ENCODE results near the gene PDCD2.

Gene PDCD2

GRCh38 chr6:170572704-170573466, 11.6 kb downstream of the PDCD2 start:
- no peaks in the 10 kb centered on the region for H3K4me1 ChIP-seq (ENCODE audit: control insufficient read depth, insufficient read depth, low read length)
- H3K27me3 ChIP-seq (ENCODE audit: control insufficient read depth, insufficient read depth, low read length): no peaks in the 10 kb centered on the region
- H3K27ac ChIP-seq (ENCODE audit: low read depth, low read length): no peak overlapping the region
- no peak overlapping the region for H3K9ac ChIP-seq (ENCODE audit: low read length)
- H3K36me3 ChIP-seq (ENCODE audit: control insufficient read depth, insufficient read depth, low read length): peaks cover 22% of the 10 kb centered on the region
- H3K4me3 ChIP-seq (ENCODE audit: low read length): no peak overlapping the region

GRCh38 chr6:170564936-170565530, 19.4 kb downstream of the PDCD2 start:
- no peaks in the 10 kb centered on the region for H3K27me3 ChIP-seq (ENCODE audit: control insufficient read depth, insufficient read depth, low read length)
- no peak overlapping the region for H3K4me3 ChIP-seq (ENCODE audit: low read length)
- H3K9ac ChIP-seq (ENCODE audit: low read length): no peak overlapping the region
- peaks cover 25% of the 10 kb centered on the region for H3K36me3 ChIP-seq (ENCODE audit: control insufficient read depth, insufficient read depth, low read length)
- H3K4me1 ChIP-seq (ENCODE audit: control insufficient read depth, insufficient read depth, low read length): no peaks in the 10 kb centered on the region
- no peak overlapping the region for H3K27ac ChIP-seq (ENCODE audit: low read depth, low read length)

- Histone ChIP-seq H3K36me3 (ENCODE audit: control insufficient read depth, insufficient read depth, low read length) (peaks cover 15% of the 10 kb centered on the region), H3K27ac (ENCODE audit: low read depth, low read length) (no peak overlapping the region)
These were observed 22.9 kb downstream of the PDCD2 start for GRCh38 chr6:170561555-170561954.

GRCh38 chr6:170555305-170555704, 29.1 kb downstream of the PDCD2 start:
- Histone ChIP-seq H3K4me3 (ENCODE audit: low read length) (peak overlapping the region; percentile 98), H3K27me3 (ENCODE audit: control insufficient read depth, insufficient read depth, low read length) (no peaks in the 10 kb centered on the region), H3K27ac (ENCODE audit: low read depth, low read length) (no peak overlapping the region), H3K36me3 (ENCODE audit: control insufficient read depth, insufficient read depth, low read length) (no peaks in the 10 kb centered on the region), H3K9ac (ENCODE audit: low read length) (no peak overlapping the region), H3K4me1 (ENCODE audit: control insufficient read depth, insufficient read depth, low read length) (peaks cover 13% of the 10 kb centered on the region)

More at GRCh38 chr6:170561555-170561954, 22.9 kb downstream of the PDCD2 start:
- Histone ChIP-seq H3K4me3 (ENCODE audit: low read length) (no peak overlapping the region), H3K9ac (ENCODE audit: low read length) (no peak overlapping the region), H3K4me1 (ENCODE audit: control insufficient read depth, insufficient read depth, low read length) (no peaks in the 10 kb centered on the region), H3K27me3 (ENCODE audit: control insufficient read depth, insufficient read depth, low read length) (no peaks in the 10 kb centered on the region)

GRCh38 chr6:170554796-170555137, 29.7 kb downstream of the PDCD2 start:
- Histone ChIP-seq H3K36me3 (ENCODE audit: control insufficient read depth, insufficient read depth, low read length) (no peaks in the 10 kb centered on the region), H3K27me3 (ENCODE audit: control insufficient read depth, insufficient read depth, low read length) (no peaks in the 10 kb centered on the region), H3K27ac (ENCODE audit: low read depth, low read length) (peak overlapping the region; percentile 85), H3K4me1 (ENCODE audit: control insufficient read depth, insufficient read depth, low read length) (peaks cover 13% of the 10 kb centered on the region), H3K9ac (ENCODE audit: low read length) (peak overlapping the region; percentile 81), H3K4me3 (ENCODE audit: low read length) (peak overlapping the region; percentile 98)

GRCh38 chr6:170554013-170554795, 30.2 kb downstream of the PDCD2 start, which contains the start of gene TBP:
TSS of gene TBP (plus strand) at chr6:170554369. CDS start at chr6:170557030, 2,661 bp downstream.
- H3K9ac ChIP-seq (ENCODE audit: low read length): peak within 1 kb of the TSS; percentile 81
- H3K4me3 ChIP-seq (ENCODE audit: low read length): peak within 1 kb of the TSS; percentile 98
- H3K27ac ChIP-seq (ENCODE audit: low read depth, low read length): peak within 1 kb of the TSS; percentile 94
- H3K4me1 ChIP-seq (ENCODE audit: control insufficient read depth, insufficient read depth, low read length): peaks cover 13% of the 10 kb centered on the region
- no peaks in the 10 kb centered on the region for H3K36me3 ChIP-seq (ENCODE audit: control insufficient read depth, insufficient read depth, low read length)
- H3K27me3 ChIP-seq (ENCODE audit: control insufficient read depth, insufficient read depth, low read length): no peaks in the 10 kb centered on the region

GRCh38 chr6:170553534-170554012, 30.9 kb downstream of the PDCD2 start:
- H3K4me1 ChIP-seq (ENCODE audit: control insufficient read depth, insufficient read depth, low read length): peaks cover 13% of the 10 kb centered on the region
- peak overlapping the region; percentile 94 for H3K27ac ChIP-seq (ENCODE audit: low read depth, low read length)

GRCh38 chr6:170552765-170553533, 31.5 kb downstream of the PDCD2 start, which contains the start of gene PSMB1:
TSS of gene PSMB1 (minus strand) at chr6:170553307. CDS start at chr6:170553242, 65 bp downstream.
- Histone ChIP-seq H3K36me3 (ENCODE audit: control insufficient read depth, insufficient read depth, low read length) (peaks cover 4% of the 10 kb centered on the region), H3K27me3 (ENCODE audit: control insufficient read depth, insufficient read depth, low read length) (no peaks in the 10 kb centered on the region), H3K9ac (ENCODE audit: low read length) (peak within 1 kb of the TSS; percentile 87), H3K4me3 (ENCODE audit: low read length) (peak within 1 kb of the TSS; percentile 93), H3K4me1 (ENCODE audit: control insufficient read depth, insufficient read depth, low read length) (peaks cover 13% of the 10 kb centered on the region), H3K27ac (ENCODE audit: low read depth, low read length) (peak within 1 kb of the TSS; percentile 94)

More at GRCh38 chr6:170553534-170554012, 30.9 kb downstream of the PDCD2 start:
- no peaks in the 10 kb centered on the region for H3K27me3 ChIP-seq (ENCODE audit: control insufficient read depth, insufficient read depth, low read length)
- H3K36me3 ChIP-seq (ENCODE audit: control insufficient read depth, insufficient read depth, low read length): peaks cover under 1% of the 10 kb centered on the region
- peak overlapping the region; percentile 93 for H3K4me3 ChIP-seq (ENCODE audit: low read length)
- H3K9ac ChIP-seq (ENCODE audit: low read length): no peak overlapping the region

- Histone ChIP-seq H3K27ac (ENCODE audit: low read depth, low read length) (no peak overlapping the region), H3K27me3 (ENCODE audit: control insufficient read depth, insufficient read depth, low read length) (no peaks in the 10 kb centered on the region), H3K36me3 (ENCODE audit: control insufficient read depth, insufficient read depth, low read length) (peaks cover 35% of the 10 kb centered on the region)
These were observed 39.0 kb downstream of the PDCD2 start for GRCh38 chr6:170545405-170545804.

GRCh38 chr6:170542031-170542719, 42.3 kb downstream of the PDCD2 start:
- Histone ChIP-seq H3K27me3 (ENCODE audit: control insufficient read depth, insufficient read depth, low read length) (no peaks in the 10 kb centered on the region), H3K9ac (ENCODE audit: low read length) (no peak overlapping the region), H3K36me3 (ENCODE audit: control insufficient read depth, insufficient read depth, low read length) (peaks cover 41% of the 10 kb centered on the region), H3K27ac (ENCODE audit: low read depth, low read length) (no peak overlapping the region), H3K4me1 (ENCODE audit: control insufficient read depth, insufficient read depth, low read length) (no peaks in the 10 kb centered on the region), H3K4me3 (ENCODE audit: low read length) (no peak overlapping the region)

More at GRCh38 chr6:170545405-170545804, 39.0 kb downstream of the PDCD2 start:
- H3K4me3 ChIP-seq (ENCODE audit: low read length): no peak overlapping the region
- no peaks in the 10 kb centered on the region for H3K4me1 ChIP-seq (ENCODE audit: control insufficient read depth, insufficient read depth, low read length)
- no peak overlapping the region for H3K9ac ChIP-seq (ENCODE audit: low read length)

- Histone ChIP-seq H3K27me3 (ENCODE audit: control insufficient read depth, insufficient read depth, low read length) (no peaks in the 10 kb centered on the region), H3K4me3 (ENCODE audit: low read length) (no peak overlapping the region), H3K27ac (ENCODE audit: low read depth, low read length) (no peak overlapping the region), H3K36me3 (ENCODE audit: control insufficient read depth, insufficient read depth, low read length) (peaks cover 32% of the 10 kb centered on the region), H3K9ac (ENCODE audit: low read length) (no peak overlapping the region), H3K4me1 (ENCODE audit: control insufficient read depth, insufficient read depth, low read length) (no peaks in the 10 kb centered on the region)
These were observed 47.1 kb downstream of the PDCD2 start for GRCh38 chr6:170537329-170537728.
